A673 (cell line): ENCODE data around the gene ZNF684. TPM values are rescaled to one million over a fixed set of nuclear protein-coding genes. Genes with fewer than 3 reads are reported as not detected.

ENCODE experiments used
- BruUV-seq: library from RNA; stranded (reverse); fragments of 400-500 nt; replicated peaks from 2 replicates; lab custom pipeline; 2021; lab: Mats Ljungman, UMichigan
- CTCF ChIA-PET: fragments of 300-600 bp; sonication (Branson Sonifier 250); formaldehyde crosslinking; loops from one replicate; lab custom pipeline; 2022; ENCODE audit warnings: antibody characterized with exemption; lab: Charles Lee
- POLR2A ChIA-PET: fragments of 300-600 bp; sonication (Branson Sonifier 250); formaldehyde crosslinking; loops from one replicate; lab custom pipeline; 2022; ENCODE audit warnings: antibody characterized with exemption; ENCODE audit not compliant: low non-redundant PET; lab: Charles Lee
- DNase-seq: peaks from one replicate; pipeline ENCODE4 v3.0.0-alpha.2; 2015; ENCODE audit warnings: low spot score
- H3K27ac ChIP-seq: fragments of 200-600 bp; sonication (generic); 2 replicates; pipeline ENCODE4 v1.5.1; 2016; ENCODE audit warnings: mixed run types, low read depth, mild to moderate bottlenecking, mixed read lengths, antibody characterized with exemption, low read length; ENCODE audit not compliant: poor library complexity, severe bottlenecking
- H3K27me3 ChIP-seq: fragments of 200-600 bp; sonication (generic); replicated peaks from 2 replicates; pipeline ENCODE4 v1.6.1; 2017; ENCODE audit warnings: mixed run types, low read depth, mild to moderate bottlenecking, mixed read lengths, antibody characterized with exemption, low read length; ENCODE audit not compliant: insufficient read depth, poor library complexity
- H3K36me3 ChIP-seq: fragments of 200-600 bp; sonication (generic); 2 replicates; pipeline ENCODE4 v1.6.1; 2016; ENCODE audit warnings: mixed run types, mild to moderate bottlenecking, mixed read lengths, antibody characterized with exemption, low read length; ENCODE audit not compliant: insufficient read depth, poor library complexity, severe bottlenecking
- H3K4me1 ChIP-seq: fragments of 200-600 bp; sonication (generic); 2 replicates; pipeline ENCODE4 v1.6.1; 2017; ENCODE audit warnings: mixed run types, mild to moderate bottlenecking, mixed read lengths, antibody characterized with exemption, low read length; ENCODE audit not compliant: insufficient read depth, poor library complexity, severe bottlenecking
- H3K4me3 ChIP-seq: fragments of 200-600 bp; sonication (generic); 2 replicates; pipeline ENCODE4 v1.5.1; 2016; ENCODE audit warnings: low read depth, mixed run types, mild to moderate bottlenecking, mixed read lengths, low read length; ENCODE audit not compliant: poor library complexity, severe bottlenecking
- H3K9me3 ChIP-seq: fragments of 200-600 bp; sonication (generic); 2 replicates; pipeline ENCODE4 v1.6.1; 2016; ENCODE audit warnings: mixed run types, low read depth, mild to moderate bottlenecking, mixed read lengths, antibody characterized with exemption, low read length; ENCODE audit not compliant: poor library complexity, severe bottlenecking
- EZH2 ChIP-seq: fragments of 200-600 bp; sonication (generic); IDR thresholded peaks from 2 replicates; pipeline ENCODE4 v1.6.1; 2017; ENCODE audit warnings: borderline replicate concordance, low read depth, mild to moderate bottlenecking, mixed read lengths, antibody characterized with exemption, low read length; ENCODE audit not compliant: poor library complexity, severe bottlenecking
- intact Hi-C: fragments of 100-400 bp; cut with micrococcal nuclease; formaldehyde crosslinking; loops from one replicate; pipeline ENCODE4 v1.10.0; 2022; ENCODE audit not compliant: unreplicated experiment
- total RNA-seq: library from RNA; stranded (reverse); gene quantifications from 2 replicates; pipeline ENCODE4 v1.2.3, GENCODE V29; 2021
- TF ChIP-seq, protein P1 (sequence below): fragments of 300-800, 200-600 bp; sonication (generic); conservative IDR thresholded peaks from 2 replicates; pipeline ENCODE4 v1.5.1; 2017; ENCODE audit warnings: low read depth, mild to moderate bottlenecking, antibody characterized with exemption, low read length, moderate library complexity, mixed read lengths

ZNF684 gene
- total RNA-seq, 1 experiment from 2014 or later, result 11.3 TPM

DNA sequence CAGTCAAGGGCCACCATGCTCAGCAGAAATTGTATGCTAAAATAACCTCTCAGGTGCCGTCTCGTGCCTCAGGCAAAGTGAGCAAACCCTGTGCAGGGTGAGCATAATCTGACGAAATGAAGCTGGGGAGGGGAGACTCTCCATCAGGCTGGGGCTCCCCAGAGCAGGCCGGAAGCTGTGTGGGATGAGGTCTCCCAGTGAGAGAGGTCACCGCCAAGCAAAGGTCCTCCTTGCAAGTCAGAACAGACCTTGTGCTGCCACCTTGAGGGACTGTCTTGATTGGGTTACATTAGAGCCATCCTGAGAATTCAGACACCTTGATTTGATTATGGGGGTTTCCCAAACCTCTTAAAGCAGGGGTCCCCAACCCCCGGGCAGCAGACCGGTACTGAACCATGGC lies 64.2 kb downstream of the ZNF684 start:
- Histone ChIP-seq H3K27me3 (no peaks in the 10 kb centered on the region), H3K4me3 (no peak overlapping the region), H3K27ac (no peak overlapping the region), H3K36me3 (no peaks in the 10 kb centered on the region), H3K4me1 (no peaks in the 10 kb centered on the region), H3K9me3 (no peaks in the 10 kb centered on the region)
- CTCF ChIA-PET, result no interaction called here
- TF ChIP-seq, protein P1, sequence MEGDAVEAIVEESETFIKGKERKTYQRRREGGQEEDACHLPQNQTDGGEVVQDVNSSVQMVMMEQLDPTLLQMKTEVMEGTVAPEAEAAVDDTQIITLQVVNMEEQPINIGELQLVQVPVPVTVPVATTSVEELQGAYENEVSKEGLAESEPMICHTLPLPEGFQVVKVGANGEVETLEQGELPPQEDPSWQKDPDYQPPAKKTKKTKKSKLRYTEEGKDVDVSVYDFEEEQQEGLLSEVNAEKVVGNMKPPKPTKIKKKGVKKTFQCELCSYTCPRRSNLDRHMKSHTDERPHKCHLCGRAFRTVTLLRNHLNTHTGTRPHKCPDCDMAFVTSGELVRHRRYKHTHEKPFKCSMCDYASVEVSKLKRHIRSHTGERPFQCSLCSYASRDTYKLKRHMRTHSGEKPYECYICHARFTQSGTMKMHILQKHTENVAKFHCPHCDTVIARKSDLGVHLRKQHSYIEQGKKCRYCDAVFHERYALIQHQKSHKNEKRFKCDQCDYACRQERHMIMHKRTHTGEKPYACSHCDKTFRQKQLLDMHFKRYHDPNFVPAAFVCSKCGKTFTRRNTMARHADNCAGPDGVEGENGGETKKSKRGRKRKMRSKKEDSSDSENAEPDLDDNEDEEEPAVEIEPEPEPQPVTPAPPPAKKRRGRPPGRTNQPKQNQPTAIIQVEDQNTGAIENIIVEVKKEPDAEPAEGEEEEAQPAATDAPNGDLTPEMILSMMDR, result no peak
- no peak for TF ChIP-seq EZH2
- POLR2A ChIA-PET, result no interaction called here
- no TSS peak for BruUV-seq
- intact Hi-C loops, result no loop called here
- DNase-seq, result no peak

Other genes starting within 250 kb of the ZNF684 start
- gene COL9A2, start 214.4 kb upstream of the ZNF684 start, total RNA-seq, result 5.2 and 5.9 TPM in 2 replicates
- 52.0 and 58.5 TPM in 2 replicates for gene SMAP2, start 157.9 kb upstream of the ZNF684 start, total RNA-seq
- 14.1 and 18.5 TPM in 2 replicates for gene ZFP69B, start 81.2 kb upstream of the ZNF684 start, total RNA-seq
- 6.7 and 7.1 TPM in 2 replicates for gene ZFP69, start 54.3 kb upstream of the ZNF684 start, total RNA-seq
- 15.1 and 20.3 TPM in 2 replicates for gene EXO5, start 22.9 kb upstream of the ZNF684 start, total RNA-seq
- gene RIMS3, start 134.0 kb downstream of the ZNF684 start, total RNA-seq, result 9.9 and 21.5 TPM in 2 replicates
- gene NFYC, start 160.1 kb downstream of the ZNF684 start, total RNA-seq, result 81.9 and 83.0 TPM in 2 replicates